HG02642 (cell line): ENCODE results near the gene PLSCR4.
A peak's percentile ranks its signal among the peaks of the same experiment; 100 is the strongest.

Source experiments
- ATAC-seq: cut with Tn5 transposase; IDR thresholded peaks from one replicate; pipeline ENCODE4 v1.9.1; 2021; ENCODE audit warnings: mild to moderate bottlenecking; ENCODE audit not compliant: unreplicated experiment, poor library complexity

The PLSCR4 gene

GRCh38 chr3:146164071-146164470 lies 86.8 kb downstream of the PLSCR4 start:
- ATAC-seq, result no peak

GRCh38 chr3:146163584-146163983 lies 87.3 kb downstream of the PLSCR4 start:
- no peak for ATAC-seq

- no peak for ATAC-seq
Observed at GRCh38 chr3:146162561-146162960, 88.3 kb downstream of the PLSCR4 start.

GRCh38 chr3:146161663-146162002 lies 89.3 kb downstream of the PLSCR4 start:
- ATAC-seq, result no peak

- ATAC-seq, result peak; percentile 70
Observed at GRCh38 chr3:146160964-146161662, 89.8 kb downstream of the PLSCR4 start, which contains the start of gene PLOD2. Gene PLOD2 (minus strand): TSS chr3:146161184. CDS start chr3:146160989, 195 bp downstream.

GRCh38 chr3:146160321-146160963 lies 90.5 kb downstream of the PLSCR4 start:
- ATAC-seq, result peak; percentile 18

- no peak for ATAC-seq
Observed at GRCh38 chr3:146159616-146160320, 91.1 kb downstream of the PLSCR4 start.

GRCh38 chr3:146159037-146159436 lies 91.9 kb downstream of the PLSCR4 start:
- ATAC-seq, result no peak

- ATAC-seq, result no peak
Observed at GRCh38 chr3:146157325-146158060, 93.4 kb downstream of the PLSCR4 start.

- no peak for ATAC-seq
Observed at GRCh38 chr3:146156666-146157314, 94.1 kb downstream of the PLSCR4 start.

GRCh38 chr3:146156095-146156494 lies 94.8 kb downstream of the PLSCR4 start:
- no peak for ATAC-seq

- no peak for ATAC-seq
Observed at GRCh38 chr3:146154995-146155394, 95.9 kb downstream of the PLSCR4 start.

- no peak for ATAC-seq
Observed at GRCh38 chr3:146154316-146154715, 96.6 kb downstream of the PLSCR4 start.

- no peak for ATAC-seq
Observed at GRCh38 chr3:146153429-146153828, 97.5 kb downstream of the PLSCR4 start.

- no peak for ATAC-seq
Observed at GRCh38 chr3:146152834-146153233, 98.1 kb downstream of the PLSCR4 start.

- ATAC-seq, result no peak
Observed at GRCh38 chr3:146148468-146148931, 102.4 kb downstream of the PLSCR4 start.

GRCh38 chr3:146145642-146146041 lies 105.3 kb downstream of the PLSCR4 start:
- ATAC-seq, result no peak

GRCh38 chr3:146142757-146143156 lies 108.1 kb downstream of the PLSCR4 start:
- ATAC-seq, result no peak
